Measurements from ENCODE around the gene TRIM65. TPM values are rescaled to one million over a fixed set of nuclear protein-coding genes. Genes with fewer than 3 reads are reported as not detected.

The TRIM65 gene
- total and polyA plus RNA-seq, 2 experiments from 2014 or later, result 13.8 to 54.0 TPM

GRCh38 chr17:75902406-75902805 lies 5.7 kb upstream of the TRIM65 start (continued):
- TF ChIP-seq ZNF331 (CRISPR knock-in tag; IDR thresholded peaks at IDR 0.05; ENCODE audit: low read depth) (no peak), EZH2phosphoT487 (IDR thresholded peaks at IDR 0.05; ENCODE audit: unreplicated experiment) (no peak), EZH2 (IDR thresholded peaks at IDR 0.05; ENCODE audit: low read depth, unreplicated experiment) (no peak), POLR2AphosphoS5 (IDR thresholded peaks at IDR 0.05; ENCODE audit: low read depth) (no peak), ETS1 (IDR thresholded peaks at IDR 0.05) (no peak), CTCF (conservative IDR thresholded peaks at IDR 0.05; ENCODE audit: low read depth in 2 of 2) (no peak), JUNB (IDR thresholded peaks at IDR 0.05; ENCODE audit: unreplicated experiment) (no peak), ZNF114 (CRISPR knock-in tag; IDR thresholded peaks at IDR 0.05) (no peak), CREB1 (CRISPR knock-in tag; IDR thresholded peaks at IDR 0.05; ENCODE audit: low read depth) (no peak)

GRCh38 chr17:75901727-75902126 lies 5.0 kb upstream of the TRIM65 start:
- DNase-seq (ENCODE audit: low spot score) (no peak), ATAC-seq (no peak)
- Histone ChIP-seq H2AFZ (no peak overlapping the region), H3K4me3 (no peak overlapping the region), H3K4me2 (no peak overlapping the region), H4K20me1 (replicated peaks; ENCODE audit: insufficient read depth) (peaks cover 6% of the 10 kb centered on the region; the same call in 1 of the 2 replicates), H3K9me2 (ENCODE audit: insufficient read depth) (no peaks in the 10 kb centered on the region), H3K36me3 (ENCODE audit: insufficient read depth) (peaks cover 13% of the 10 kb centered on the region), H3K27me3 (ENCODE audit: insufficient read depth) (no peaks in the 10 kb centered on the region), H3K4me1 (ENCODE audit: insufficient read depth) (peaks cover 15% of the 10 kb centered on the region), H3K27ac (ENCODE audit: low read depth) (no peak overlapping the region), H3F3A (replicated peaks; ENCODE audit: low read depth) (peaks cover 42% of the 10 kb centered on the region), H3K79me2 (replicated peaks; ENCODE audit: insufficient read depth) (peaks cover 15% of the 10 kb centered on the region)
- Mint-ChIP-seq H3K4me1 (peaks cover 8% of the 10 kb centered on the region; the same call in 2 of the 3 replicates), H3K9me3 (no peaks in the 10 kb centered on the region), H3K27me3 (ENCODE audit: insufficient read depth, low read depth, poor library complexity) (peaks cover 3% of the 10 kb centered on the region), H3K27ac (no peak overlapping the region), H3K36me3 (ENCODE audit: low read depth) (peaks cover 40% of the 10 kb centered on the region), H3K4me3 (no peak overlapping the region)
- TF ChIP-seq JUNB (IDR thresholded peaks at IDR 0.05; ENCODE audit: unreplicated experiment) (no peak), ETS1 (IDR thresholded peaks at IDR 0.05) (no peak), ZNF462 (CRISPR knock-in tag; IDR thresholded peaks at IDR 0.05) (no peak)
